ENCODE data around the gene BACE2.

The BACE2 gene

DNA sequence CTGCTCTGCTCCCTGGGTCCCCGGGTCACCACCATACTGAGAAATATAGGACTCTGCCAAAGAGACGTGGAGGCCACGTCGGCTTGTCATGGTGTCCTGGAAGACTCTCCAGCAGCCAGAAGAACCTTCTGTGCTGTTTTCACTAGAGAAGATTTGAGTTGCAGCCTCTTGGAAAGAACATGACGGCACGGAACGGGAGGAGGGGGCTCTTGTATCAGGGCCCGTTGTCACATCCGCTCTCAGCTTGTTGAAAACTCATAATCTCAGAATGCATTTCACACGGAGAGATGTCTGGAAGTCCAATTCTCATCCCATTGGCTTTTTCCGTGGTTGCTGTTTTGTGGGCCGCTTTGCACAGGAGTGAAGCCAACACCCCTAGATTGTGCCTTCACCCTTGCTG is 109.2 kb downstream of the BACE2 start:
- ATAC-seq: no peak
- TF ChIP-seq, protein P1, sequence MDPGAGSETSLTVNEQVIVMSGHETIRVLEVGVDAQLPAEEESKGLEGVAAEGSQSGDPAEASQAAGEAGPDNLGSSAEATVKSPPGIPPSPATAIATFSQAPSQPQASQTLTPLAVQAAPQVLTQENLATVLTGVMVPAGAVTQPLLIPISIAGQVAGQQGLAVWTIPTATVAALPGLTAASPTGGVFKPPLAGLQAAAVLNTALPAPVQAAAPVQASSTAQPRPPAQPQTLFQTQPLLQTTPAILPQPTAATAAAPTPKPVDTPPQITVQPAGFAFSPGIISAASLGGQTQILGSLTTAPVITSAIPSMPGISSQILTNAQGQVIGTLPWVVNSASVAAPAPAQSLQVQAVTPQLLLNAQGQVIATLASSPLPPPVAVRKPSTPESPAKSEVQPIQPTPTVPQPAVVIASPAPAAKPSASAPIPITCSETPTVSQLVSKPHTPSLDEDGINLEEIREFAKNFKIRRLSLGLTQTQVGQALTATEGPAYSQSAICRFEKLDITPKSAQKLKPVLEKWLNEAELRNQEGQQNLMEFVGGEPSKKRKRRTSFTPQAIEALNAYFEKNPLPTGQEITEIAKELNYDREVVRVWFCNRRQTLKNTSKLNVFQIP (CRISPR knock-in tag; IDR thresholded peaks at IDR 0.05; ENCODE audit: borderline replicate concordance, low read depth): no peak
- TF ChIP-seq BACH2 (CRISPR knock-in tag; IDR thresholded peaks at IDR 0.05; ENCODE audit: borderline replicate concordance) (no peak), ZFP3 (CRISPR knock-in tag; IDR thresholded peaks at IDR 0.05) (no peak), SNAI2 (CRISPR knock-in tag; IDR thresholded peaks at IDR 0.05) (no peak), RARB (CRISPR knock-in tag; IDR thresholded peaks at IDR 0.05) (no peak), ZNF70 (CRISPR knock-in tag; IDR thresholded peaks at IDR 0.05) (no peak), ZFP30 (CRISPR knock-in tag; IDR thresholded peaks at IDR 0.05) (no peak), ZC3H10 (CRISPR knock-in tag; IDR thresholded peaks at IDR 0.05) (no peak)
- TF ChIP-seq, protein P2, sequence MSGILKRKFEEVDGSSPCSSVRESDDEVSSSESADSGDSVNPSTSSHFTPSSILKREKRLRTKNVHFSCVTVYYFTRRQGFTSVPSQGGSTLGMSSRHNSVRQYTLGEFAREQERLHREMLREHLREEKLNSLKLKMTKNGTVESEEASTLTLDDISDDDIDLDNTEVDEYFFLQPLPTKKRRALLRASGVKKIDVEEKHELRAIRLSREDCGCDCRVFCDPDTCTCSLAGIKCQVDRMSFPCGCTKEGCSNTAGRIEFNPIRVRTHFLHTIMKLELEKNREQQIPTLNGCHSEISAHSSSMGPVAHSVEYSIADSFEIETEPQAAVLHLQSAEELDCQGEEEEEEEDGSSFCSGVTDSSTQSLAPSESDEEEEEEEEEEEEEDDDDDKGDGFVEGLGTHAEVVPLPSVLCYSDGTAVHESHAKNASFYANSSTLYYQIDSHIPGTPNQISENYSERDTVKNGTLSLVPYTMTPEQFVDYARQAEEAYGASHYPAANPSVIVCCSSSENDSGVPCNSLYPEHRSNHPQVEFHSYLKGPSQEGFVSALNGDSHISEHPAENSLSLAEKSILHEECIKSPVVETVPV (CRISPR knock-in tag; IDR thresholded peaks at IDR 0.05): no peak

DNA sequence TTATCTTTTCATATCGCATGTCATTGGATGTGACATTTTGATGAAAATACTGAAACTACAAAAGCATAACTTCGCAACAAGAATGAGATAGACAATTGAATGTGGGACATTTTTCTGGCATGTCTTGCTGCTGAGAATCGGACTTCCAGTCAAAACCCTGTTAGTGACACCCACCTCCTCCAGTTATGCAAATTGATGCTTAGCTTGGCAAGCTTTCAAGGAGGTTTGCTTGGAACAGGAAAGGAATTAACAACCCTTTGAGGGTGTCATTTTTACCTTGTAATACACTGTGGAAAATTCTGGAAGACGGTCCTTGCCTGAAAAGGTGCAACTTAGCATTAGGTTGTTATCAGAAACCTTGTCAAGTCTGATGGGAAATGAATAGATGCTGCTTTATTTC is 109.9 kb downstream of the BACE2 start:
- TF ChIP-seq ZC3H10 (CRISPR knock-in tag; IDR thresholded peaks at IDR 0.05) (no peak), OSR1 (CRISPR knock-in tag; IDR thresholded peaks at IDR 0.05) (no peak), GLIS3 (CRISPR knock-in tag; IDR thresholded peaks at IDR 0.05) (no peak), ZNF565 (CRISPR knock-in tag; conservative IDR thresholded peaks at IDR 0.05; ENCODE audit: low read depth) (no peak), ZFP30 (CRISPR knock-in tag; IDR thresholded peaks at IDR 0.05) (no peak), SNAI2 (CRISPR knock-in tag; IDR thresholded peaks at IDR 0.05) (no peak), TCF4 (CRISPR knock-in tag; IDR thresholded peaks at IDR 0.05; ENCODE audit: borderline replicate concordance) (no peak), ZNF70 (CRISPR knock-in tag; IDR thresholded peaks at IDR 0.05) (no peak), CSDC2 (CRISPR knock-in tag; IDR thresholded peaks at IDR 0.05) (no peak), ESRRG (CRISPR knock-in tag; IDR thresholded peaks at IDR 0.05) (no peak), ISL1 (CRISPR knock-in tag; IDR thresholded peaks at IDR 0.05) (no peak), TOX (CRISPR knock-in tag; IDR thresholded peaks at IDR 0.05; ENCODE audit: borderline replicate concordance) (no peak), RARB (CRISPR knock-in tag; IDR thresholded peaks at IDR 0.05) (no peak)
- TF ChIP-seq, protein P2 (CRISPR knock-in tag; IDR thresholded peaks at IDR 0.05): no peak
- TF ChIP-seq, protein P3, sequence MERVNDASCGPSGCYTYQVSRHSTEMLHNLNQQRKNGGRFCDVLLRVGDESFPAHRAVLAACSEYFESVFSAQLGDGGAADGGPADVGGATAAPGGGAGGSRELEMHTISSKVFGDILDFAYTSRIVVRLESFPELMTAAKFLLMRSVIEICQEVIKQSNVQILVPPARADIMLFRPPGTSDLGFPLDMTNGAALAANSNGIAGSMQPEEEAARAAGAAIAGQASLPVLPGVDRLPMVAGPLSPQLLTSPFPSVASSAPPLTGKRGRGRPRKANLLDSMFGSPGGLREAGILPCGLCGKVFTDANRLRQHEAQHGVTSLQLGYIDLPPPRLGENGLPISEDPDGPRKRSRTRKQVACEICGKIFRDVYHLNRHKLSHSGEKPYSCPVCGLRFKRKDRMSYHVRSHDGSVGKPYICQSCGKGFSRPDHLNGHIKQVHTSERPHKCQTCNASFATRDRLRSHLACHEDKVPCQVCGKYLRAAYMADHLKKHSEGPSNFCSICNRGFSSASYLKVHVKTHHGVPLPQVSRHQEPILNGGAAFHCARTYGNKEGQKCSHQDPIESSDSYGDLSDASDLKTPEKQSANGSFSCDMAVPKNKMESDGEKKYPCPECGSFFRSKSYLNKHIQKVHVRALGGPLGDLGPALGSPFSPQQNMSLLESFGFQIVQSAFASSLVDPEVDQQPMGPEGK (CRISPR knock-in tag; IDR thresholded peaks at IDR 0.05; ENCODE audit: borderline replicate concordance): no peak
- TF ChIP-seq, protein P4, sequence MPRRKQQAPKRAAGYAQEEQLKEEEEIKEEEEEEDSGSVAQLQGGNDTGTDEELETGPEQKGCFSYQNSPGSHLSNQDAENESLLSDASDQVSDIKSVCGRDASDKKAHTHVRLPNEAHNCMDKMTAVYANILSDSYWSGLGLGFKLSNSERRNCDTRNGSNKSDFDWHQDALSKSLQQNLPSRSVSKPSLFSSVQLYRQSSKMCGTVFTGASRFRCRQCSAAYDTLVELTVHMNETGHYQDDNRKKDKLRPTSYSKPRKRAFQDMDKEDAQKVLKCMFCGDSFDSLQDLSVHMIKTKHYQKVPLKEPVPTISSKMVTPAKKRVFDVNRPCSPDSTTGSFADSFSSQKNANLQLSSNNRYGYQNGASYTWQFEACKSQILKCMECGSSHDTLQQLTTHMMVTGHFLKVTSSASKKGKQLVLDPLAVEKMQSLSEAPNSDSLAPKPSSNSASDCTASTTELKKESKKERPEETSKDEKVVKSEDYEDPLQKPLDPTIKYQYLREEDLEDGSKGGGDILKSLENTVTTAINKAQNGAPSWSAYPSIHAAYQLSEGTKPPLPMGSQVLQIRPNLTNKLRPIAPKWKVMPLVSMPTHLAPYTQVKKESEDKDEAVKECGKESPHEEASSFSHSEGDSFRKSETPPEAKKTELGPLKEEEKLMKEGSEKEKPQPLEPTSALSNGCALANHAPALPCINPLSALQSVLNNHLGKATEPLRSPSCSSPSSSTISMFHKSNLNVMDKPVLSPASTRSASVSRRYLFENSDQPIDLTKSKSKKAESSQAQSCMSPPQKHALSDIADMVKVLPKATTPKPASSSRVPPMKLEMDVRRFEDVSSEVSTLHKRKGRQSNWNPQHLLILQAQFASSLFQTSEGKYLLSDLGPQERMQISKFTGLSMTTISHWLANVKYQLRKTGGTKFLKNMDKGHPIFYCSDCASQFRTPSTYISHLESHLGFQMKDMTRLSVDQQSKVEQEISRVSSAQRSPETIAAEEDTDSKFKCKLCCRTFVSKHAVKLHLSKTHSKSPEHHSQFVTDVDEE (CRISPR knock-in tag; IDR thresholded peaks at IDR 0.05): no peak
- no peak for ATAC-seq

DNA sequence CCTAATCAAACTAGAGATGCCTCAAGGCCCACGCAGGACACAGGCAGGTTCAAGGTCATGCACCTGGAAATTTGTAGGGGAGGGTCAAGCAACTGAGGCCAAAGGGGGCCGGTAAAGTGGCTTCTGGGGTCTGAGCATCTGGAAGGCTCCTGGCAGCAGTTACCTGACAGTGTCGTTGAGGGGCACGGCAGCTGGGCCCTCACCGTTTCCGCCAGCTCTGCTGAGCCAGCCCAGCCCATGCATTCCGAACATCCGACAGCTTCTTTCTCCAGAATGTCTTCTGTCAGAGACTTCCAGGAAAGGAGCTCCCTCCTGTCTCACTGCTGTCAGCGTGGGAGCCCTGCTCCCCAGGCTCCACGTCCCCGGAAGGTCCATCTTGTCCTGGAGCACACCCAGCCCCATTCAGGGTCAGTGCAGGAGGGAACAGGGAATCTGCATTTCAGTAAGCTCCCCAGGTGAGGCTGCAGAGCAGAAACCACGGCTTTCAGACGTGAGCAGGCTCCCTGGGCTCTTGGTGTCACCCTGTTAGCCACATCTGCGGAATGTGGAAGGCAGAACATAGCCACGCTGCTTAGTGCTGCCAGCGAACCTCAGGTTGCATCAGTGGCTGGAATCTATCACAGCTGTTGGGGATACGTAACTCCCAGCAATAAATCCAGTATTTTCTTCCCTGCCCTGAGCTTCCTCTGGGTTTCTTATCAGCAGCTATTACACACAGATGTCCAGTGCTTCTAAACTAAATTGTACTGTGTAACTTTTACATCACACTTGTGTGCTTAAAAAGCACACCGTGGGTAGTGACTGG is 112.4 kb downstream of the BACE2 start:
- no peak for ATAC-seq

More for the DNA sequence above, 112.4 kb downstream of the BACE2 start:
- TF ChIP-seq PPARA (CRISPR knock-in tag; IDR thresholded peaks at IDR 0.05; ENCODE audit: borderline replicate concordance): no peak
- TF ChIP-seq ZNF8 (CRISPR knock-in tag; IDR thresholded peaks at IDR 0.05): no peak
- TF ChIP-seq, protein P4 (CRISPR knock-in tag; IDR thresholded peaks at IDR 0.05): no peak
- no peak for TF ChIP-seq OSR1 (CRISPR knock-in tag; IDR thresholded peaks at IDR 0.05)
- no peak for TF ChIP-seq ISL1 (CRISPR knock-in tag; IDR thresholded peaks at IDR 0.05)
- no peak for TF ChIP-seq GLIS3 (CRISPR knock-in tag; IDR thresholded peaks at IDR 0.05)
- TF ChIP-seq ESRRG (CRISPR knock-in tag; IDR thresholded peaks at IDR 0.05): no peak
- TF ChIP-seq, protein P5, sequence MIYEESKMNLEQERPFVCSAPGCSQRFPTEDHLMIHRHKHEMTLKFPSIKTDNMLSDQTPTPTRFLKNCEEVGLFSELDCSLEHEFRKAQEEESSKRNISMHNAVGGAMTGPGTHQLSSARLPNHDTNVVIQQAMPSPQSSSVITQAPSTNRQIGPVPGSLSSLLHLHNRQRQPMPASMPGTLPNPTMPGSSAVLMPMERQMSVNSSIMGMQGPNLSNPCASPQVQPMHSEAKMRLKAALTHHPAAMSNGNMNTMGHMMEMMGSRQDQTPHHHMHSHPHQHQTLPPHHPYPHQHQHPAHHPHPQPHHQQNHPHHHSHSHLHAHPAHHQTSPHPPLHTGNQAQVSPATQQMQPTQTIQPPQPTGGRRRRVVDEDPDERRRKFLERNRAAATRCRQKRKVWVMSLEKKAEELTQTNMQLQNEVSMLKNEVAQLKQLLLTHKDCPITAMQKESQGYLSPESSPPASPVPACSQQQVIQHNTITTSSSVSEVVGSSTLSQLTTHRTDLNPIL (CRISPR knock-in tag; IDR thresholded peaks at IDR 0.05; ENCODE audit: low read depth): no peak
- no peak for TF ChIP-seq ARNTL (CRISPR knock-in tag; IDR thresholded peaks at IDR 0.05; ENCODE audit: borderline replicate concordance, low read depth)

All from SK-N-SH treated with all-trans-retinoic acid at 6 μM for 48 hours (cell line).